Measurements from ENCODE around the gene COL19A1. TPM values are rescaled to one million over a fixed set of nuclear protein-coding genes. Genes with fewer than 3 reads are reported as not detected.

Gene COL19A1
- total and polyA plus RNA-seq, 9 donors, result 0.61 to 11.1 (median 2.8) TPM

GRCh38 chr6:70040766-70041165 lies 174.4 kb downstream of the COL19A1 start:
- no peaks in the 10 kb centered on the region for H3K4me1 ChIP-seq (ENCODE audit: control insufficient read depth, insufficient read depth, low read length)
- no peak overlapping the region for H3K27ac ChIP-seq (ENCODE audit: low read length)
- H3K4me3 ChIP-seq (ENCODE audit: low read length), result no peak overlapping the region
- no peaks in the 10 kb centered on the region for H3K27me3 ChIP-seq (ENCODE audit: control insufficient read depth, insufficient read depth, low read length)
- WGBS (ENCODE audit: insufficient coverage), result no CpG with 5 or more reads among the region's 2 CpGs
- peaks cover 2% of the 10 kb centered on the region for H3K9me3 ChIP-seq (replicated peaks; ENCODE audit: control insufficient read depth, low read depth, low read length)
- no peaks in the 10 kb centered on the region for H3K36me3 ChIP-seq (ENCODE audit: control insufficient read depth, insufficient read depth, low read length)
- DNase-seq, result peak; percentile 83

GRCh38 chr6:70041411-70041810 lies 175.1 kb downstream of the COL19A1 start:
- no peak overlapping the region for H3K4me3 ChIP-seq (ENCODE audit: low read length)
- H3K9me3 ChIP-seq (replicated peaks; ENCODE audit: control insufficient read depth, low read depth, low read length), result peaks cover 2% of the 10 kb centered on the region
- H3K36me3 ChIP-seq (ENCODE audit: control insufficient read depth, insufficient read depth, low read length), result no peaks in the 10 kb centered on the region
- WGBS (ENCODE audit: insufficient coverage), result no CpG with 5 or more reads among the region's 1 CpG
- no peak overlapping the region for H3K27ac ChIP-seq (ENCODE audit: low read length)
- H3K4me1 ChIP-seq (ENCODE audit: control insufficient read depth, insufficient read depth, low read length), result no peaks in the 10 kb centered on the region
- DNase-seq, result peak; percentile 71
- no peaks in the 10 kb centered on the region for H3K27me3 ChIP-seq (ENCODE audit: control insufficient read depth, insufficient read depth, low read length)

- no peak overlapping the region for H3K4me3 ChIP-seq (ENCODE audit: low read length)
- no peaks in the 10 kb centered on the region for H3K36me3 ChIP-seq (ENCODE audit: control insufficient read depth, insufficient read depth, low read length)
- no peaks in the 10 kb centered on the region for H3K4me1 ChIP-seq (ENCODE audit: control insufficient read depth, insufficient read depth, low read length)
- peaks cover 2% of the 10 kb centered on the region for H3K9me3 ChIP-seq (replicated peaks; ENCODE audit: control insufficient read depth, low read depth, low read length)
- DNase-seq, result peak; percentile 55
- H3K27me3 ChIP-seq (ENCODE audit: control insufficient read depth, insufficient read depth, low read length), result no peaks in the 10 kb centered on the region
- 60% methylated on average over 1 of the region's 3 CpGs for WGBS (ENCODE audit: insufficient coverage)
- H3K27ac ChIP-seq (ENCODE audit: low read length), result no peak overlapping the region
Observed at GRCh38 chr6:70045413-70045812, 179.1 kb downstream of the COL19A1 start.

- no peaks in the 10 kb centered on the region for H3K36me3 ChIP-seq (ENCODE audit: control insufficient read depth, insufficient read depth, low read length)
- no peak for DNase-seq
- no peaks in the 10 kb centered on the region for H3K4me1 ChIP-seq (ENCODE audit: control insufficient read depth, insufficient read depth, low read length)
- no peak overlapping the region for H3K4me3 ChIP-seq (ENCODE audit: low read length)
- no peaks in the 10 kb centered on the region for H3K9me3 ChIP-seq (replicated peaks; ENCODE audit: control insufficient read depth, low read depth, low read length)
- WGBS (ENCODE audit: insufficient coverage), result 71% methylated on average over 3 of the region's 5 CpGs
- no peaks in the 10 kb centered on the region for H3K27me3 ChIP-seq (ENCODE audit: control insufficient read depth, insufficient read depth, low read length)
- no peak overlapping the region for H3K27ac ChIP-seq (ENCODE audit: low read length)
Observed at GRCh38 chr6:70051197-70052124, 185.1 kb downstream of the COL19A1 start.

- Histone ChIP-seq H3K36me3 (ENCODE audit: control insufficient read depth, insufficient read depth, low read length) (no peaks in the 10 kb centered on the region), H3K4me1 (ENCODE audit: control insufficient read depth, insufficient read depth, low read length) (no peaks in the 10 kb centered on the region), H3K9me3 (replicated peaks; ENCODE audit: control insufficient read depth, low read depth, low read length) (no peaks in the 10 kb centered on the region), H3K27me3 (ENCODE audit: control insufficient read depth, insufficient read depth, low read length) (no peaks in the 10 kb centered on the region), H3K27ac (ENCODE audit: low read length) (no peak overlapping the region), H3K4me3 (ENCODE audit: low read length) (no peak overlapping the region)
- no peak for DNase-seq
- whole genome bisulfite sequencing (ENCODE audit: insufficient coverage), result no CpG with 5 or more reads among the region's 2 CpGs
Observed at GRCh38 chr6:70059039-70059719, 192.8 kb downstream of the COL19A1 start.

- no peaks in the 10 kb centered on the region for H3K36me3 ChIP-seq (ENCODE audit: control insufficient read depth, insufficient read depth, low read length)
- no peak overlapping the region for H3K4me3 ChIP-seq (ENCODE audit: low read length)
- no peak for DNase-seq
- no peaks in the 10 kb centered on the region for H3K4me1 ChIP-seq (ENCODE audit: control insufficient read depth, insufficient read depth, low read length)
- no peaks in the 10 kb centered on the region for H3K27me3 ChIP-seq (ENCODE audit: control insufficient read depth, insufficient read depth, low read length)
- WGBS (ENCODE audit: insufficient coverage), result no CpG with 5 or more reads among the region's 5 CpGs
- no peaks in the 10 kb centered on the region for H3K9me3 ChIP-seq (replicated peaks; ENCODE audit: control insufficient read depth, low read depth, low read length)
- no peak overlapping the region for H3K27ac ChIP-seq (ENCODE audit: low read length)
Observed at GRCh38 chr6:70060680-70061079, 194.3 kb downstream of the COL19A1 start.

GRCh38 chr6:70061546-70061945 lies 195.2 kb downstream of the COL19A1 start:
- H3K36me3 ChIP-seq (ENCODE audit: control insufficient read depth, insufficient read depth, low read length), result no peaks in the 10 kb centered on the region
- no CpG with 5 or more reads among the region's 2 CpGs for WGBS (ENCODE audit: insufficient coverage)
- no peak overlapping the region for H3K27ac ChIP-seq (ENCODE audit: low read length)
- DNase-seq, result no peak
- H3K27me3 ChIP-seq (ENCODE audit: control insufficient read depth, insufficient read depth, low read length), result no peaks in the 10 kb centered on the region
- H3K4me3 ChIP-seq (ENCODE audit: low read length), result no peak overlapping the region
- no peaks in the 10 kb centered on the region for H3K4me1 ChIP-seq (ENCODE audit: control insufficient read depth, insufficient read depth, low read length)
- H3K9me3 ChIP-seq (replicated peaks; ENCODE audit: control insufficient read depth, low read depth, low read length), result no peaks in the 10 kb centered on the region

GRCh38 chr6:70062010-70062409 lies 195.7 kb downstream of the COL19A1 start:
- Histone ChIP-seq H3K36me3 (ENCODE audit: control insufficient read depth, insufficient read depth, low read length) (no peaks in the 10 kb centered on the region), H3K27me3 (ENCODE audit: control insufficient read depth, insufficient read depth, low read length) (no peaks in the 10 kb centered on the region), H3K4me1 (ENCODE audit: control insufficient read depth, insufficient read depth, low read length) (no peaks in the 10 kb centered on the region), H3K9me3 (replicated peaks; ENCODE audit: control insufficient read depth, low read depth, low read length) (no peaks in the 10 kb centered on the region), H3K4me3 (ENCODE audit: low read length) (no peak overlapping the region), H3K27ac (ENCODE audit: low read length) (no peak overlapping the region)
- WGBS (ENCODE audit: insufficient coverage), result no CpG with 5 or more reads among the region's 1 CpG
- no peak for DNase-seq

- Histone ChIP-seq H3K36me3 (ENCODE audit: control insufficient read depth, insufficient read depth, low read length) (no peaks in the 10 kb centered on the region), H3K27me3 (ENCODE audit: control insufficient read depth, insufficient read depth, low read length) (no peaks in the 10 kb centered on the region), H3K4me3 (ENCODE audit: low read length) (no peak overlapping the region), H3K4me1 (ENCODE audit: control insufficient read depth, insufficient read depth, low read length) (no peaks in the 10 kb centered on the region), H3K9me3 (replicated peaks; ENCODE audit: control insufficient read depth, low read depth, low read length) (no peaks in the 10 kb centered on the region), H3K27ac (ENCODE audit: low read length) (no peak overlapping the region)
- DNase-seq, result no peak
- WGBS (ENCODE audit: insufficient coverage), result 86% methylated on average over 1 of the region's 1 CpG
Observed at GRCh38 chr6:70072540-70073179, 206.3 kb downstream of the COL19A1 start.

GRCh38 chr6:70073637-70074036 lies 207.3 kb downstream of the COL19A1 start:
- Histone ChIP-seq H3K4me1 (ENCODE audit: control insufficient read depth, insufficient read depth, low read length) (no peaks in the 10 kb centered on the region), H3K36me3 (ENCODE audit: control insufficient read depth, insufficient read depth, low read length) (no peaks in the 10 kb centered on the region), H3K27ac (ENCODE audit: low read length) (no peak overlapping the region), H3K27me3 (ENCODE audit: control insufficient read depth, insufficient read depth, low read length) (no peaks in the 10 kb centered on the region), H3K4me3 (ENCODE audit: low read length) (no peak overlapping the region), H3K9me3 (replicated peaks; ENCODE audit: control insufficient read depth, low read depth, low read length) (no peaks in the 10 kb centered on the region)
- no peak for DNase-seq
